BJ (cell line): ENCODE results near the gene DQX1. TPM values are rescaled to one million over a fixed set of nuclear protein-coding genes. Genes with fewer than 3 reads are reported as not detected.
"Not testable (repeated sequence)": the region's sequence is repeated elsewhere in the genome, so short reads cannot be mapped to it uniquely, and the experiment has no call there.

Experiments
- CTCF ChIA-PET: fragments of 350-600 bp; formaldehyde crosslinking; extraction: SDS; loops from one replicate; lab custom pipeline; 2021; ENCODE audit warnings: antibody characterized with exemption, inconsistent platforms; lab: Yijun Ruan, JAX
- POLR2A ChIA-PET: fragments of 300-600 bp; sonication (Branson Sonifier 250); formaldehyde crosslinking; extraction: SDS; loops from one replicate; lab custom pipeline; 2021; ENCODE audit warnings: antibody characterized with exemption; lab: Charles Lee
- DNase-seq: peaks from one replicate; pipeline ENCODE4 v3.0.0-alpha.2; 2011; ENCODE audit warnings: low read depth
- H3K27me3 ChIP-seq: 2 replicates; pipeline ENCODE4 v1.6.0; 2011; ENCODE audit warnings: low read length; ENCODE audit not compliant: control insufficient read depth, insufficient read depth
- H3K36me3 ChIP-seq: 2 replicates; pipeline ENCODE4 v1.5.1; 2011; ENCODE audit warnings: low read length; ENCODE audit not compliant: control insufficient read depth, insufficient read depth
- H3K4me3 ChIP-seq: 2 replicates; pipeline ENCODE4 v1.5.1; 2011; ENCODE audit warnings: low read depth, mild to moderate bottlenecking, control low read depth, low read length
- CTCF ChIP-seq: IDR thresholded peaks from 2 replicates; pipeline ENCODE4 v1.5.1; 2011; ENCODE audit warnings: low read depth, mild to moderate bottlenecking, control low read depth, inconsistent platforms, low read length, moderate library complexity; ENCODE audit not compliant: insufficient read depth
- polyA plus RNA-seq: library from polyadenylated mRNA; depleted of rRNA; stranded (reverse); fragments of >200 nt; gene quantifications from 2 replicates; pipeline ENCODE4 v1.2.3, GENCODE V29; 2011; rRNA removed

Gene DQX1
- polyA plus RNA-seq, 1 experiment: 0.12 TPM

GRCh38 chr2:74474481-74474880 lies 51.5 kb downstream of the DQX1 start:
- Histone ChIP-seq H3K4me3 (no peak overlapping the region), H3K27me3 (no peaks in the 10 kb centered on the region), H3K36me3 (peaks cover 17% of the 10 kb centered on the region)
- no peak for DNase-seq
- POLR2A ChIA-PET: no interaction called here
- CTCF ChIA-PET: interaction anchor here (1.1 to 2.7 kb wide), 3 partner anchors 8 to 111 kb away, joined by 3 to 10 read pairs (median 3); partner anchors contain the start of genes CCDC142 and TTC31
- TF ChIP-seq CTCF: no peak

DNA sequence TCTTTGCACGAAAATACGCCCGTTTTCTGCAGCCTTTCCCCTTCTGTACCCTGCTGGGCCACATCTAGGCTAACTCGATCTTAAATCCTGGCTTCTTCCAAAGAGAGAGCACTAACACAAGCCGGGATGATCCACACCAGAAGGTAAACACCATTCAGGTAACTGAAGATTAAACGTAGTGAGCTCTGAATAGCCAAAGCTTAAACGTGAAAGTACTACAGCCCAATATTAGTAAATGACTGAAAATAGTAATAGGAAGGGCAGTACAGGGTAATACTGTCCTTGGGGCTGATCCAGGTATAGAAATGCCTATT lies 53.1 kb downstream of the DQX1 start:
- POLR2A ChIA-PET: interaction anchor here (0.9 kb wide), 1 partner anchor 18 kb away, joined by 3 read pairs; the partner anchor contains the start of gene INO80B

GRCh38 chr2:74472086-74472944 lies 53.7 kb downstream of the DQX1 start, which contains the start of gene MRPL53:
TSS of gene MRPL53 (minus strand) at chr2:74472680. CDS start at chr2:74472660, 20 bp downstream.
- Histone ChIP-seq H3K27me3 (no peaks in the 10 kb centered on the region), H3K4me3 (peak within 1 kb of the TSS; percentile 76), H3K36me3 (peaks cover 13% of the 10 kb centered on the region)
- TF ChIP-seq CTCF: no peak
- POLR2A ChIA-PET: interaction anchor here (0.9 kb wide), 1 partner anchor 17 kb away, joined by 3 read pairs; the partner anchor contains the start of gene INO80B
- CTCF ChIA-PET: interaction anchor here (1.1 to 2.7 kb wide), 3 partner anchors 10 to 115 kb away, joined by 4 to 10 read pairs (median 5); partner anchors contain the start of genes CCDC142 and TTC31
- DNase-seq: peak; percentile 49

More for the DNA sequence above, 53.1 kb downstream of the DQX1 start:
- CTCF ChIA-PET: interaction anchor here (0.8 to 2.7 kb wide), 4 partner anchors 9 to 116 kb away, joined by 3 to 10 read pairs (median 4); partner anchors contain the start of genes CCDC142 and TTC31
- Histone ChIP-seq H3K27me3 (no peaks in the 10 kb centered on the region), H3K36me3 (peaks cover 17% of the 10 kb centered on the region), H3K4me3 (peak overlapping the region; percentile 76)
- no peak for TF ChIP-seq CTCF
- no peak for DNase-seq

DNA sequence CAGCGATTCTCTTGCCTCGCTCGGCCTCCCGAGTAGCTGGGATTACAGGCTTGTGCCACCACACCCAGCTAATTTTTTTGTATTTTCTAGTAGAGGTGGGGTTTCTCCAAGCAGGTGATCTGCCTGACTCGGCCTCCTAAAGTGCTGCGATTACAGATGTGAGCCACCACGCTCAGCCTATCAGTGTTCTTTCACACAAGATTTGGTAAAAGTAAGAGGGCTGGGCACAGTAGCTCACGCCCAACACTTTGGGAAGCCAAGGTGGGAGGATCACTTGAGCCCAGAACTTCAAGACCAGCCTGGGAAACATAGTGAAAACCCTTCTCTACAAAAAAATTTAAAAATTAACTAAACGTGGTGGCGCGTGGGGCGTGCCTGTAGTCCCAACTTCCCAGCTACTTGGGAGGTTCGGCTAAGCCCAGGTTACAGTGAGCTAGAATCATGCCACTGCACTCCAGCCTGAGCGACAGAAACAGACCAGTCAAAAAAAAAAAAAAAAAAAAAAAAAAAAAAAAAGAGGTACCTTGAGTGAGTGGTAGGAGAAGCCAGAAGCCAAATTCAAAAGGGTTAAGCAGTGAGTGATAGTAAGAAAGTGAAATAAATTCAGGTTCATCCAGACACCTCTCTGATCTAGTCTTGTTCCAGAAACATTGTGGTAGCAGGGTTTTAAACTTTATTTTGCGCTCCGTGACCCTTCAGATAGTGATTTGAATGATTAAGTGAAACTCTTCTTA lies 54.5 kb downstream of the DQX1 start:
- peaks cover 13% of the 10 kb centered on the region for H3K36me3 ChIP-seq
- H3K27me3 ChIP-seq: no peaks in the 10 kb centered on the region
- TF ChIP-seq CTCF: no peak
- H3K4me3 ChIP-seq: peak overlapping the region; percentile 76
- no peak for DNase-seq
- POLR2A ChIA-PET: no interaction called here
- CTCF ChIA-PET: interaction anchor here (1.6 kb wide), 1 partner anchor 116 kb away, joined by 5 read pairs; no protein-coding TSS in a partner anchor

DNA sequence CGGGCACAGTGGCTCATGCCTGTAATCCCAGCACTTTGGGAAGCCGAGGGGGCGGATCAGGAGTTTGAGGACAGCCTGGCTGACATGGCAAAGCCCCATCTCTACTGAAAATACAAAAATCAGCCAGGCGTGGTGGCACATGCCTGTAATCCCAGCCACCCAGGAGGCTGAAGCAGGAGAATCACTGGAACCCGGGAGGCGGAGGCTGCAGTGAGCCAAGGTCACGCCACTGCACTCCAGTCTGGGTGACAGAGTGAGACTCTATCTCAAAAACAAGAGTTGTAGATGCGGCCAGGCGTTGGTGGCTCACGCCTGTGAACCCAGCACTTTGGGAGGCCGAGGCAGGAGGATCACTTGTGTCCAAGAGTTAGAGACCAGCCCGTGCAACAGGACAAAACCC lies 55.3 kb downstream of the DQX1 start:
- H3K4me3 ChIP-seq, H3K27me3 ChIP-seq, DNase-seq, CTCF ChIA-PET, POLR2A ChIA-PET: not testable (repeated sequence)
- H3K36me3 ChIP-seq: peaks cover 13% of the 10 kb centered on the region

Other genes with a start within 250 kb of the DQX1 start
- gene SLC4A5, start 182.8 kb downstream of the DQX1 start, polyA plus RNA-seq: 0.07 and 0.16 TPM in 2 replicates
- 136 and 193 TPM in 2 replicates for gene DCTN1, start 145.9 kb downstream of the DQX1 start, polyA plus RNA-seq
- gene C2orf81, start 104.6 kb downstream of the DQX1 start, polyA plus RNA-seq: 0.18 and 0.67 TPM in 2 replicates
- 26.0 and 42.9 TPM in 2 replicates for gene WDR54, start 104.5 kb downstream of the DQX1 start, polyA plus RNA-seq
- gene RTKN, start 84.3 kb downstream of the DQX1 start, polyA plus RNA-seq: 8.3 and 12.4 TPM in 2 replicates
- 5.6 and 6.4 TPM in 2 replicates for gene INO80B, start 71.1 kb downstream of the DQX1 start, polyA plus RNA-seq
- gene WBP1, start 67.8 kb downstream of the DQX1 start, polyA plus RNA-seq: 55.7 and 92.0 TPM in 2 replicates
- 35.5 and 59.5 TPM in 2 replicates for gene MOGS, start 60.8 kb downstream of the DQX1 start, polyA plus RNA-seq
- gene MRPL53, start 53.6 kb downstream of the DQX1 start, polyA plus RNA-seq: 38.9 and 41.2 TPM in 2 replicates
- 4.5 and 6.2 TPM in 2 replicates for gene CCDC142, start 43.2 kb downstream of the DQX1 start, polyA plus RNA-seq
- gene TTC31, start 43.1 kb downstream of the DQX1 start, polyA plus RNA-seq: 19.4 and 26.0 TPM in 2 replicates
- 0.37 and 0.61 TPM in 2 replicates for gene LBX2, start 26.6 kb downstream of the DQX1 start, polyA plus RNA-seq
- gene PCGF1, start 18.5 kb downstream of the DQX1 start, polyA plus RNA-seq: 28.7 and 30.6 TPM in 2 replicates
- not detected in 2 replicates for gene TLX2, start 11.8 kb downstream of the DQX1 start, polyA plus RNA-seq
- 79.5 and 104 TPM in 2 replicates for gene AUP1, start 3.5 kb upstream of the DQX1 start, polyA plus RNA-seq
- gene HTRA2, start 3.7 kb upstream of the DQX1 start, polyA plus RNA-seq: 26.0 and 36.1 TPM in 2 replicates
- gene LOXL3, start 27.7 kb upstream of the DQX1 start, polyA plus RNA-seq: 95.8 and 130 TPM in 2 replicates
- 19.8 and 28.7 TPM in 2 replicates for gene DOK1, start 28.5 kb upstream of the DQX1 start, polyA plus RNA-seq
- gene M1AP, start 122.1 kb upstream of the DQX1 start, polyA plus RNA-seq: 0.33 and 0.47 TPM in 2 replicates
- 8.4 and 10.2 TPM in 2 replicates for gene SEMA4F, start 128.0 kb upstream of the DQX1 start, polyA plus RNA-seq